CD4-positive, CD25-positive, alpha-beta regulatory T cell (primary cell): ENCODE data around the gene RPTOR. TPM values are rescaled to one million over a fixed set of nuclear protein-coding genes. Genes with fewer than 3 reads are reported as not detected.
"Not testable (repeated sequence)": the region's sequence is repeated elsewhere in the genome, so short reads cannot be mapped to it uniquely, and the experiment has no call there.

Experiments
- ATAC-seq, 2 donors: fragments of 150-1000 bp; cut with Tn5 transposase; one replicate each; pipeline ENCODE4 v1.10.0; 2021; ENCODE audit warnings: low read depth in 2 of 2, moderate number of reproducible peaks in 2 of 2, moderate library complexity in 1 of 2
- DNase-seq, 3 donors: peaks; one replicate each; pipeline versions ENCODE4 v3.0.0 to v3.0.0-alpha.2; 2012 to 2022; ENCODE audit warnings: mixed read lengths in 1 of 3
- H3K27ac ChIP-seq: one replicate; pipeline ENCODE4 v1.7.0; 2013; ENCODE audit warnings: mild to moderate bottlenecking, low read length; ENCODE audit not compliant: insufficient read depth, poor library complexity, severe bottlenecking
- H3K27me3 ChIP-seq: one replicate; pipeline ENCODE4 v1.7.0; 2013; ENCODE audit warnings: low read length; ENCODE audit not compliant: control insufficient read depth, insufficient read depth
- H3K36me3 ChIP-seq: one replicate; pipeline ENCODE4 v1.7.0; 2013; ENCODE audit warnings: mild to moderate bottlenecking, low read length, moderate library complexity; ENCODE audit not compliant: control insufficient read depth, insufficient read depth
- H3K4me1 ChIP-seq: 2 replicates; pipeline ENCODE4 v1.7.0; 2013; ENCODE audit warnings: mild to moderate bottlenecking, low read length; ENCODE audit not compliant: insufficient read depth, control insufficient read depth, poor library complexity, severe bottlenecking
- H3K4me3 ChIP-seq: one replicate; pipeline ENCODE4 v1.7.0; 2013; ENCODE audit warnings: low read depth, mild to moderate bottlenecking, low read length, moderate library complexity
- H3K9me3 ChIP-seq, 2 experiments: 1 replicate in 1 of 2; 2 replicates in 1 of 2; pipeline ENCODE4 v1.7.0; 2013; ENCODE audit warnings: low read length in 2 of 2, mild to moderate bottlenecking in 1 of 2, moderate library complexity in 1 of 2; ENCODE audit not compliant: control insufficient read depth in 2 of 2
- H3K27ac Mint-ChIP-seq, 3 donors: one replicate each; pipeline ENCODE4 v1.8.0; 2020 to 2022; ENCODE audit warnings: mild to moderate bottlenecking in 3 of 3, mixed read lengths in 3 of 3, moderate library complexity in 2 of 3
- H3K27me3 Mint-ChIP-seq: one replicate; pipeline ENCODE4 v1.8.0; 2022; ENCODE audit warnings: mild to moderate bottlenecking, mixed read lengths
- H3K36me3 Mint-ChIP-seq: one replicate; pipeline ENCODE4 v1.8.0; 2020; ENCODE audit warnings: mixed read lengths
- H3K4me1 Mint-ChIP-seq, 4 donors: one replicate each; pipeline ENCODE4 v1.8.0; 2020 to 2022; ENCODE audit warnings: mixed read lengths in 4 of 4, mild to moderate bottlenecking in 1 of 4
- H3K4me3 Mint-ChIP-seq, 4 donors: one replicate each; pipeline ENCODE4 v1.8.0; 2020 to 2022; ENCODE audit warnings: mild to moderate bottlenecking in 4 of 4, mixed read lengths in 4 of 4, moderate library complexity in 3 of 4
- H3K9me3 Mint-ChIP-seq, 7 donors: one replicate each; pipeline ENCODE4 v1.8.0; 2020 to 2022; ENCODE audit warnings: mixed read lengths in 7 of 7, mild to moderate bottlenecking in 3 of 7, moderate library complexity in 2 of 7
- polyA plus RNA-seq, 4 donors: library from polyadenylated mRNA; unstranded; fragments of 300-500 nt; fragmentation: Illumina TruSeq; gene quantifications; one replicate each; pipeline ENCODE4 v1.2.3, GENCODE V29; 2021
- total RNA-seq: library from RNA; stranded (reverse); gene quantifications from one replicate; pipeline ENCODE4 v1.2.3, GENCODE V29; 2022

Gene RPTOR
- total and polyA plus RNA-seq, 5 donors from 2014 or later: 4.7 to 70.1 (median 8.2) TPM

DNA sequence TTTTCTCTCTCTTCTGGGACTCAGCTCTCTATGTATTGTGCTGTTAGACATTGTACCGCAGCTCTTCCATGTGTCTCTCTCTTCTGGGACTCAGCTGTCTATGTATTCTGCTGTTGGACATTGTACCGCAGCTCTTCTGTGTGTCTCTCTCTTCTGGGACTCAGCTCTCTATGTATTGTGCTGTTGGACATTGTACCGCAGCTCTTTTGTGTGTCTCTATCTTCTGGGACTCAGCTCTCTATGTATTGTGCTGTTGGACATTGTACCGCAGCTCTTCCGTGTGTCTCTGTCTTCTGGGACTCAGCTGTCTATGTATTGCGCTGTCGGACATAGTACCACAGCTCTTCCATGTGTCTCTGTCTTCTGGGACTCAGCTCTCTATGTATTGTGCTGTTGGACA lies 84.2 kb downstream of the RPTOR start:
- not testable (repeated sequence) for H3K27ac Mint-ChIP-seq, H3K36me3 ChIP-seq, ATAC-seq, H3K9me3 Mint-ChIP-seq, H3K27me3 Mint-ChIP-seq, H3K4me3 ChIP-seq, H3K27me3 ChIP-seq, H3K4me3 Mint-ChIP-seq, H3K27ac ChIP-seq, H3K9me3 ChIP-seq, DNase-seq, H3K4me1 ChIP-seq
- Mint-ChIP-seq H3K36me3 (peaks cover 19% of the 10 kb centered on the region), H3K4me1 (peaks cover 4 to 14% (median 10%) of the 10 kb centered on the region in 4 donors)

DNA sequence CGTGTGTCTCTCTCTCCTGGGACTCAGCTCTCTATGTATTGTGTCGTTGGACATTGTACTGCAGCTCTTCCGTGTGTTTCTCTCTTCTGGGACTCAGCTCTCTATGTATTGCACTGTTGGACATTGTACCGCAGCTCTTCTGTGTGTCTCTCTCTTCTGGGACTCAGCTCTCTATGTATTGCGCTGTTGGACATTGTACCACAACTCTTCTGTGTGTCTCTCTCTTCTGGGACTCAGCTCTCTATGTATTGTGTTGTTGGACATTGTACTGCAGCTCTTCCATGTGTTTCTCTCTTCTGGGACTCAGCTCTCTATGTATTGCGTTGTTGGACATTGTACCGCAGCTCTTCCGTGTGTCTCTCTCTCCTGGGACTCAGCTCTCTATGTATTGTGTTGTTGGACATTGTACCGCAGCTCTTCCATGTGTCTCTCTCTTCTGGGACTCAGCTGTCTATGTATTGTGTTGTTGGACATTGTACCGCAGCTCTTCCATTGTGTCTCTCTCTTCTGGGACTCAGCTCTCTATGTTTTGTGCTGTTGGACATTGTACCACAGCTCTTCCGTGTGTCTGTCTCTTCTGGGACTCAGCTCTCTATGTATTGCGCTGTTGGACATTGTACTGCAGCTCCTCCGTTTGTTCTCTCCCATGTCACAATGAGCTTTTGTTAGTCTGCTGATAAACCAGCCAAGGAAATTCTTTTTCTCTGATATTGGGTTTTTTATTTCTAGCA lies 84.8 kb downstream of the RPTOR start:
- Histone ChIP-seq H3K9me3 (no peaks in the 10 kb centered on the region), H3K27ac (no peak overlapping the region), H3K4me3 (no peak overlapping the region), H3K27me3 (no peaks in the 10 kb centered on the region), H3K4me1 (no peaks in the 10 kb centered on the region), H3K36me3 (peaks cover 8% of the 10 kb centered on the region)
- ATAC-seq (no peak), DNase-seq (no peak)
- Mint-ChIP-seq H3K4me1 (peaks cover 4 to 14% (median 10%) of the 10 kb centered on the region in 4 donors), H3K9me3 (peaks cover 0 to 2% (median 0%) of the 10 kb centered on the region in 7 donors), H3K4me3 (no peak overlapping the region), H3K27ac (no peak overlapping the region), H3K27me3 (no peaks in the 10 kb centered on the region), H3K36me3 (peaks cover 19% of the 10 kb centered on the region)

DNA sequence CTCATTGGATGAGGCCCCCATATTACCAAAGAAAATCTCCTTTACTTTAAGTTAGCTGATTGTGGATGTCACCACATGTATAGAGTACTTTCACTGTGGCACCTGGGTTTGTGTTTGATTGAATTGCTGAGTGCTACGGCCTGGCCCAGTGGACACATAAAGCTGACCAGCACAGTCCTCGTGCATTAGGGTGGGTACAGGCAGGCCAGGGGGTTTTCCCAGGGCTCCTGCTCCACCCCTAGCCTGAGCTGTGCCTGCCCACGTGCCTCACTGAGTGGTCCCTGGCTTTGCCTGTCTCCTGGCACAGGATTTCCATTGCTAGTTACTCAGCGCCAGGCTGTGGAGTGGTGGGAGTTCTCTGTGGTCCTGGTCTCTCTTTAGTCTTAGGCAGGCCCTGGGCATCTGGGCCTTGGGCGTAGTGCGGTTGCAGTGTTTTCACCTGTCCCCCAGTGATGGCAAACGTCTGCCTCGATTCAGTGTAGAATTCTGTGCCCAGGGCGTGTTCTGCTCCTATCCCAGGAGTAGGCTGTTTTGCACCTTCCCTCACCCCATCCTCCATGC lies 86.0 kb downstream of the RPTOR start:
- Histone ChIP-seq H3K27ac (no peak overlapping the region), H3K9me3 (no peaks in the 10 kb centered on the region), H3K4me1 (no peaks in the 10 kb centered on the region), H3K4me3 (no peak overlapping the region), H3K27me3 (no peaks in the 10 kb centered on the region), H3K36me3 (peaks cover 6% of the 10 kb centered on the region)
- Mint-ChIP-seq H3K4me3 (no peak overlapping the region), H3K4me1 (peaks cover 4 to 15% (median 9%) of the 10 kb centered on the region in 4 donors), H3K36me3 (peaks cover 14% of the 10 kb centered on the region), H3K9me3 (peaks cover 0 to 2% (median 0%) of the 10 kb centered on the region in 7 donors), H3K27me3 (no peaks in the 10 kb centered on the region), H3K27ac (no peak overlapping the region)
- ATAC-seq (no peak), DNase-seq (no peak)

DNA sequence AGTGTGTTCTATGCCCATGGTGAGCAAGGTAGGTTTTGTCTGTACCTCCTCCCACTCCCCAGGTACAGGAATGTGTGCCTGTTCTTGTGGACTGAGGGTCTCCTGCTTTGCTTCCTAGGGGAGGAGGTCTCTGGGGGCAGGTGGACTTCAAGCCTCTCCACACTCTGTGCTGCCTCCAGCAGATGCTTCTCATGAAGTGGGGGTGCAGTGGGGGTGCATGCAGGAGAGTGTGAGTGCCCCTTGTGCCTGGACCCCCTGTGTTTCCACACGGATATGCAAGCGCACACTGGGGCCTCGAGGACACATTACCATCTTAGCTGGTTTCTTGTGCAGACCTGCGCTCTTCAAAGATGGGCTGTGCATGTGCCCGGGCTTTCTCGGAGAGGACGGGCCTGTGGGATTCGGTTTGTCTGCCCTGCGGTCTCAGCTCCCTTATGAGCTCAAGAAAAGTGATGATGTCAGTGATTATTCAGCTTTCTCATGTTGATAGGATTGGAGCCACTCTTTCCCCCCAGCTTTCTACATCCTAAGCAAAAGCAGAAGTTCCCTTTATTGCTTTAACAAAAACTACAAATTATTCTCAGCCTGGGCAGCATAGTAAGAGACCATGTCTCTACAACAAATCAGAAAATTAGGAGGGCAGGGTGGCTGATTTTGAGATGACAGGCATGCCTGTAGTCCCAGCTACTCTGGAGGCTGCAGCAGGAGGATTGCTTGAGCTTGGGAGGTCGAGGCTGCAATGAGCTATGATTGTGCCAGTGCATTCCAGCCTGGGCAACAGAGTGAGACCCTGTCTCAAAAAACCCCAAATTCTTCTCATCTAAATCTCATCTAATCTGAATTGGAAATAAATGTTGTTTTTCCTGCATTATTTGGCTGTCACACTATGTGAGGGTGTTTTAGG lies 86.8 kb downstream of the RPTOR start:
- Histone ChIP-seq H3K27ac (no peak overlapping the region), H3K9me3 (no peaks in the 10 kb centered on the region), H3K4me3 (no peak overlapping the region), H3K4me1 (no peaks in the 10 kb centered on the region), H3K27me3 (no peaks in the 10 kb centered on the region), H3K36me3 (peaks cover 4% of the 10 kb centered on the region)
- Mint-ChIP-seq H3K36me3 (peaks cover 15% of the 10 kb centered on the region), H3K9me3 (peaks cover 0 to 2% (median 0%) of the 10 kb centered on the region in 7 donors), H3K4me1 (peaks cover 4 to 17% (median 10%) of the 10 kb centered on the region in 4 donors), H3K27ac (peak overlapping the region in 2 of 3 donors; percentile 1 to 65), H3K4me3 (no peak overlapping the region), H3K27me3 (no peaks in the 10 kb centered on the region)
- DNase-seq (no peak), ATAC-seq (no peak)

DNA sequence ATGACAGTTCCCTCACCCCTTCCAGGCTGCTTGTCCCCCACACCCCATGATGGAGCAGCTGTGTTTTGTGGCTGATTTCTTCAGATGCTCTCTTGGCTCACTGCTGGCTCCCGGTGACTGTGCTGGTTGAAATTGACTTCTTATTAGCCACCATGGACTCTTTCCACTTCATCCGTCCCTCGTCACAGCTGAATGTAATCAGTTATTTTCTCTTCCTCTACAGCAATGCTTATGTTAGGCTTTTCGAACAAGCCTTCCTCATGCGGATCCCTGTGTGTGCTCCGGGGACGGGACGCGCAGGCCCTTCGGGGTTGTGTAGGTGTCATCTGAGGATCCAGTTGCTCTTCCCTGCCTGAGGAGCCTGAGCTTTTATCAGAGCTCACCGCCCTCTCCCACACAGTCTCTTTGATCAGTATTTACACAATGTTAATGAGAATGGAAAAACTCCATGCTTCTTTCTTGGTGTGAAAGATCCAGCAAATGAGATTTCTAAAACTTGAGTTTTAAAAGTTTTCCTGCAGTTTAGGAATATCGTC lies 87.5 kb downstream of the RPTOR start:
- H3K9me3 Mint-ChIP-seq: peaks cover 0 to 2% (median 0%) of the 10 kb centered on the region in 7 donors
- no peaks in the 10 kb centered on the region for H3K9me3 ChIP-seq
- no peaks in the 10 kb centered on the region for H3K4me1 ChIP-seq
- DNase-seq (no peak), ATAC-seq (no peak)
- no peaks in the 10 kb centered on the region for H3K27me3 ChIP-seq
- H3K36me3 ChIP-seq: no peaks in the 10 kb centered on the region
- H3K4me3 Mint-ChIP-seq: no peak overlapping the region
- peak overlapping the region in 1 of 3 donors; percentile 1 for H3K27ac Mint-ChIP-seq
- peaks cover 10% of the 10 kb centered on the region for H3K36me3 Mint-ChIP-seq
- no peaks in the 10 kb centered on the region for H3K27me3 Mint-ChIP-seq
- no peak overlapping the region for H3K4me3 ChIP-seq
- H3K27ac ChIP-seq: no peak overlapping the region
- H3K4me1 Mint-ChIP-seq: peaks cover 0 to 18% (median 9%) of the 10 kb centered on the region in 4 donors

DNA sequence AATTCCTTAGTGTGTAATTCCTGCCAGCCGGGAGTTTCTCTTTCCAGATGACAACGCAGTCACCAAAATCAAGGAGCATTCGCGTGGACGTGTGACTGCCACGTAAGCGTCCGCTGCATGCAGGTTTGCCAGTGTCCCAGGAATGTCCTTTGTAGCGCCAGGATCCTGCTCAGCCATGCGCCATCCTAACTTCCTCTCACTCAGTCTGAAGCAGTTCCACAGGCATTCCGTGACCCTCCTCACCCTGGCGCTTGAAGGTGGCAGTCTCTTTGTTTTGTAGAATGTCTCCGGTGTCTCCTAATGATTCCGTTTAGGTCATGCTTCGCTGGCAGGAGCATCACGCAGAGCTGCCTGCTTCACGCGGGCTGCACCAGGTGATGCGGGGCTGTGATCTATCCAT lies 88.6 kb downstream of the RPTOR start:
- Mint-ChIP-seq H3K36me3 (peaks cover 16% of the 10 kb centered on the region), H3K4me3 (no peak overlapping the region), H3K27ac (no peak overlapping the region), H3K9me3 (peaks cover 0 to 2% (median 0%) of the 10 kb centered on the region in 7 donors), H3K27me3 (no peaks in the 10 kb centered on the region), H3K4me1 (peaks cover 0 to 23% (median 11%) of the 10 kb centered on the region in 4 donors)
- no peak overlapping the region for H3K27ac ChIP-seq
- no peaks in the 10 kb centered on the region for H3K9me3 ChIP-seq
- H3K4me3 ChIP-seq: no peak overlapping the region
- H3K27me3 ChIP-seq: no peaks in the 10 kb centered on the region
- ATAC-seq: no peak
- no peaks in the 10 kb centered on the region for H3K36me3 ChIP-seq
- H3K4me1 ChIP-seq: no peaks in the 10 kb centered on the region
- no peak for DNase-seq

DNA sequence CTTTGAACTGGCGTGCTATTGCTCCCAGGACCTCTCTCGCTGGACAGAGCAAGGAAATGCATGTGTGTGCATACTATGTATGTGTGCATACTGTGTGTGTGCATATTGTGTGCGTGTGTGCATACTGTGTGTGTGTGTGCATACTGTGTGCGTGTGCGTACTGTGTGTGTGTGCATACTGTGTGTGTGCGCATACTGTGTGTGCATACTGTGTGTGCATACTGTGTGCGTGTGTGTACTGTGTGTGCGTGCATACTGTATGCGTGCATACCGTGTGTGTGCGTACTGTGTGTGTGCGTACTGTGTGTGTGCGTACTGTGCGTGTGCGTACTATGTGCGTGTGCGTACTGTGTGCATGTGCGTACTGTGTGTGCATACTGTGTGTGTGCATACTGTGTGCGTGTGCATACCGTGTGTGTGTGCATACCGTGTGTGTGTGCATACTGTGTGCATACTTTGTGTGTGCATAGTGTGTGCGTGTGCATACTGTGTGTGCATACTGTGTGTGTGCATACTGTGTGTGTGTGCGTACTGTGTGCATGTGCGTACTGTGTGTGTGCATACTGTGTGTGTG lies 89.4 kb downstream of the RPTOR start:
- ATAC-seq (no peak), DNase-seq (no peak)
- Mint-ChIP-seq H3K36me3 (peaks cover 16% of the 10 kb centered on the region), H3K4me3 (no peak overlapping the region), H3K9me3 (peaks cover 0 to 2% (median 0%) of the 10 kb centered on the region in 7 donors), H3K27me3 (no peaks in the 10 kb centered on the region), H3K27ac (no peak overlapping the region), H3K4me1 (peaks cover 0 to 23% (median 15%) of the 10 kb centered on the region in 4 donors)
- Histone ChIP-seq H3K4me1 (no peaks in the 10 kb centered on the region), H3K27ac (no peak overlapping the region), H3K27me3 (no peaks in the 10 kb centered on the region), H3K4me3 (no peak overlapping the region), H3K9me3 (no peaks in the 10 kb centered on the region), H3K36me3 (no peaks in the 10 kb centered on the region)
